Skin of body (tissue), 2 donors: ENCODE results near the gene PER1. TPM values are rescaled to one million over a fixed set of nuclear protein-coding genes. Genes with fewer than 3 reads are reported as not detected.

Experiments
- DNase-seq: peaks from one replicate; lab custom pipeline; 2025; lab: John Stamatoyannopoulos, UW
- total RNA-seq: library from RNA; depleted of rRNA; stranded (reverse); fragments of >200 nt; gene quantifications from one replicate; pipeline ENCODE4 v1.2.3, GENCODE V29; 2014

The PER1 gene
- total RNA-seq, 1 donor from 2014 or later = 83.5 TPM

GRCh38 chr17:8153525-8153956, 1.3 kb upstream of the PER1 start:
- DNase-seq = peak; percentile 96

- DNase-seq = no peak
Observed at GRCh38 chr17:8153031-8153451, 837 bp upstream of the PER1 start.

- peak; percentile 65 for DNase-seq
Observed at GRCh38 chr17:8151641-8152111, 528 bp downstream of the PER1 start.

GRCh38 chr17:8151120-8151640, 1.0 kb downstream of the PER1 start:
- peak; percentile 93 for DNase-seq

GRCh38 chr17:8150194-8151119, 1.7 kb downstream of the PER1 start:
- DNase-seq = no peak

GRCh38 chr17:8149419-8150193, 2.6 kb downstream of the PER1 start:
- DNase-seq = no peak

GRCh38 chr17:8148560-8148959, 3.6 kb downstream of the PER1 start:
- no peak for DNase-seq

GRCh38 chr17:8147805-8148404, 4.3 kb downstream of the PER1 start:
- no peak for DNase-seq

GRCh38 chr17:8147141-8147804, 4.9 kb downstream of the PER1 start:
- no peak for DNase-seq

- no peak for DNase-seq
Observed at GRCh38 chr17:8146381-8147140, 5.6 kb downstream of the PER1 start.

GRCh38 chr17:8145811-8146210, 6.4 kb downstream of the PER1 start:
- DNase-seq = no peak

GRCh38 chr17:8144401-8145231, 7.6 kb downstream of the PER1 start:
- no peak for DNase-seq

GRCh38 chr17:8143581-8144400, 8.4 kb downstream of the PER1 start:
- no peak for DNase-seq

GRCh38 chr17:8142887-8143580, 9.2 kb downstream of the PER1 start:
- DNase-seq = no peak

- no peak for DNase-seq
Observed at GRCh38 chr17:8142158-8142886, 9.9 kb downstream of the PER1 start.

- DNase-seq = no peak
Observed at GRCh38 chr17:8141741-8142140, 10.5 kb downstream of the PER1 start.

- no peak for DNase-seq
Observed at GRCh38 chr17:8141045-8141444, 11.2 kb downstream of the PER1 start.
